Spleen (tissue), 11 donors: ENCODE data around the gene ERC2. TPM values are rescaled to one million over a fixed set of nuclear protein-coding genes. Genes with fewer than 3 reads are reported as not detected.

Experiments used
- DNase-seq: peaks from one replicate; pipeline ENCODE4 v3.0.0-alpha.2; 2020
- H3K27ac ChIP-seq, 8 donors: fragments of 200-600 bp; sonication (generic) in 7 of 8; 1 replicate in 4 of 8; 2 replicates in 4 of 8; pipeline versions ENCODE4 v1.5.0 to v1.8.0; 2016 to 2021; ENCODE audit warnings: inconsistent platforms in 4 of 8, mild to moderate bottlenecking in 4 of 8, moderate library complexity in 1 of 8
- H3K27me3 ChIP-seq, 7 donors: fragments of 200-600 bp; sonication (generic) in 6 of 7; replicated peaks in 1 of 7; 1 replicate in 4 of 7; 2 replicates in 3 of 7; pipeline versions ENCODE4 v1.5.0 to v1.8.0; 2016 to 2021; ENCODE audit warnings: inconsistent platforms in 3 of 7, mild to moderate bottlenecking in 1 of 7
- H3K36me3 ChIP-seq, 6 donors: fragments of 200-600 bp; sonication (generic) in 5 of 6; 1 replicate in 4 of 6; 2 replicates in 2 of 6; pipeline versions ENCODE4 v1.5.0 to v1.8.0; 2016 to 2021; ENCODE audit warnings: inconsistent platforms in 2 of 6
- H3K4me1 ChIP-seq, 6 donors: fragments of 200-600 bp; sonication (generic) in 5 of 6; 1 replicate in 3 of 6; 2 replicates in 3 of 6; pipeline versions ENCODE4 v1.5.0 to v1.8.0; 2016 to 2021; ENCODE audit warnings: inconsistent platforms in 3 of 6
- H3K4me3 ChIP-seq, 8 donors: fragments of 200-600 bp; sonication (generic) in 7 of 8; 1 replicate in 4 of 8; 2 replicates in 4 of 8; pipeline versions ENCODE4 v1.5.0 to v1.8.0; 2016 to 2021; ENCODE audit warnings: inconsistent platforms in 4 of 8, mild to moderate bottlenecking in 4 of 8, moderate library complexity in 2 of 8
- H3K9me3 ChIP-seq, 8 donors: fragments of 200-600 bp; sonication (generic) in 7 of 8; 1 replicate in 4 of 8; 2 replicates in 4 of 8; pipeline versions ENCODE4 v1.5.0 to v1.8.0; 2016 to 2021; ENCODE audit warnings: inconsistent platforms in 4 of 8
- POLR2A ChIP-seq, 3 donors: fragments of 450-650 bp; IDR thresholded peaks; one replicate each; pipeline ENCODE4 v1.5.1; 2017; ENCODE audit warnings: antibody characterized with exemption in 3 of 3, mild to moderate bottlenecking in 1 of 3
- POLR2AphosphoS5 ChIP-seq, 3 donors: sonication (generic); formaldehyde crosslinking; IDR thresholded peaks; one replicate each; pipeline ENCODE4 v1.5.1; 2017; ENCODE audit warnings: antibody characterized with exemption in 3 of 3
- WGBS, 5 donors: extraction: QIAGEN DNeasy Blood & Tissue Kit in 3 of 5; methylation state at CpG; one replicate each; pipeline versions ENCODE4 v1.1.5 to v1.1.7; 2013 to 2018; 5-methylcytosine and 5-hydroxymethylcytosine counted together
- intact Hi-C: fragments of 100-400 bp; cut with DNase I; formaldehyde crosslinking; loops from one replicate; pipeline ENCODE4 v1.15.0; 2023; ENCODE audit warnings: low total_unique reads
- polyA plus RNA-seq, 3 donors: library from polyadenylated mRNA; stranded (reverse); fragments of 200-250 nt; gene quantifications; one replicate each; pipeline ENCODE4 v1.2.1, GENCODE V29; 2013
- total RNA-seq, 7 donors: library from RNA; depleted of rRNA in 3 of 7; stranded (reverse); fragments of >200 nt in 3 of 7; fragmentation: NEBNext Ultra II Directional in 4 of 7; extraction: Animal tissue kit (Norgen Biotek cat#: 25700) in 4 of 7; gene quantifications; one replicate each; pipeline versions ENCODE4 v1.1.0 to v1.2.1, GENCODE V29; 2016 to 2021
- TF ChIP-seq, protein P1 (sequence below), 11 experiments: fragments of 200-600 bp in 7 of 11; fragments of 450-650 bp in 4 of 11; sonication (generic) in 4 of 11; IDR thresholded peaks in 8 of 11; conservative IDR thresholded peaks in 3 of 11; 1 replicate in 7 of 11; 2 replicates in 4 of 11; pipeline versions ENCODE4 v1.4.0 to v1.8.0; 2016 to 2021; ENCODE audit warnings: antibody characterized with exemption in 11 of 11, inconsistent platforms in 4 of 11, mild to moderate bottlenecking in 1 of 11
- donor health status: healthy with polysubstance abuse.
- donor health status: DM: no; HTN: no; CAD: no; lungs with moderate emphysema.
- donor health status: DM: no; HTN: no; CAD: no.
- donor health status: Bipolar disorder and iron deficiency.
- donor health status: healthy.
- donor health status: DM: no; HTN: no; CAD: no.
- donor health status: DM: yes; HTN: yes; CAD: no.

Gene ERC2
- total and polyA plus RNA-seq, 10 donors = 0.04 to 4.9 (median 0.39) TPM

DNA sequence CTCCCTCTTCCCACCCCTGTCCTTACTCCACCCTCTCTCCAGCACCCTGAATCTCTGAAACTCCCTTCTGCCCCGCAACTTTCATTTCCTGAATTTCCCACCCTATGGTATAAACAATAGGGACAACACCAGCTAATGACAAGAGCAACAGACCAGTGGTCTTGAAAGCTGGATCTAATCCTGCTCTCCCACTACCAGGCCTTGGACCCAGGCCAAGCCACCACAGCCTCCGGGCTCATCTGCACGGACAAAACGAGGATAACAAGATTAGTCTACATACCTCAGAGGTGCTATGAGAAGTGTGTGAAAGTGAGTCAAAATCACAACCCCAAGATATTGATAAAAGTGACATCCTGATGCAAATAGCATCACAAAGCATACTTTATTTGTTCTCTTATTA, 128.6 kb downstream of the ERC2 start:
- 46 to 72% (median 56%) methylated on average over 4 of the region's 4 CpGs for WGBS, 5 donors
- TF ChIP-seq POLR2A (IDR thresholded peaks at IDR 0.05) = no peak

DNA sequence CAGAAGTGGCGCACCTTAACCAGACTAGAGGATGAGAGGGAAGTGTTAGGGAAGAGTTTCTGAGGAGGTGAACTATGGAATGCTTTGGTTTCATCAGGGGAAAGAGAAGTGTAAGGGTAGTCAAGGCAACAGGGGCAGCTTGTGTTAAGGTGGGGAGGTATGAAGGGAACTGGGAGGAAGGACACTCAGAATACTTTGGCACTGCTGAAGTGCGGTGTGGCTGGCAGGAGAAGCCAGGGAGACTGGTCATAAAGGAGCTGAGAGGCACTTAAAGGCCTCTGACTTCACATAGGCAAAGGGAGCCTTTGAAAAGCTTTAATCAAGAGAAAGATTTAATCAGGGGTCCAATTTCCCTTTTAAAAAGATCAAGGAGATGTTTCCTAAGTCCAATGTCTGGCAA, 129.0 kb downstream of the ERC2 start:
- Histone ChIP-seq H3K27ac (no peak overlapping the region), H3K36me3 (no peaks in the 10 kb centered on the region), H3K4me1 (no peaks in the 10 kb centered on the region), H3K4me3 (no peak overlapping the region), H3K9me3 (no peaks in the 10 kb centered on the region), H3K27me3 (peaks cover 0 to 34% (median 0%) of the 10 kb centered on the region in 7 donors)
- TF ChIP-seq POLR2A (IDR thresholded peaks at IDR 0.05) (no peak), POLR2AphosphoS5 (IDR thresholded peaks at IDR 0.05) (no peak)
- TF ChIP-seq, protein P1, sequence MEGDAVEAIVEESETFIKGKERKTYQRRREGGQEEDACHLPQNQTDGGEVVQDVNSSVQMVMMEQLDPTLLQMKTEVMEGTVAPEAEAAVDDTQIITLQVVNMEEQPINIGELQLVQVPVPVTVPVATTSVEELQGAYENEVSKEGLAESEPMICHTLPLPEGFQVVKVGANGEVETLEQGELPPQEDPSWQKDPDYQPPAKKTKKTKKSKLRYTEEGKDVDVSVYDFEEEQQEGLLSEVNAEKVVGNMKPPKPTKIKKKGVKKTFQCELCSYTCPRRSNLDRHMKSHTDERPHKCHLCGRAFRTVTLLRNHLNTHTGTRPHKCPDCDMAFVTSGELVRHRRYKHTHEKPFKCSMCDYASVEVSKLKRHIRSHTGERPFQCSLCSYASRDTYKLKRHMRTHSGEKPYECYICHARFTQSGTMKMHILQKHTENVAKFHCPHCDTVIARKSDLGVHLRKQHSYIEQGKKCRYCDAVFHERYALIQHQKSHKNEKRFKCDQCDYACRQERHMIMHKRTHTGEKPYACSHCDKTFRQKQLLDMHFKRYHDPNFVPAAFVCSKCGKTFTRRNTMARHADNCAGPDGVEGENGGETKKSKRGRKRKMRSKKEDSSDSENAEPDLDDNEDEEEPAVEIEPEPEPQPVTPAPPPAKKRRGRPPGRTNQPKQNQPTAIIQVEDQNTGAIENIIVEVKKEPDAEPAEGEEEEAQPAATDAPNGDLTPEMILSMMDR (IDR thresholded peaks at IDR 0.05 in 8 of 11, conservative IDR thresholded peaks at IDR 0.05 in 3 of 11) = no peak
- intact Hi-C loops = no loop called here
- no peak for DNase-seq
- WGBS, 5 donors = 73 to 93% (median 87%) methylated on average over 2 of the region's 2 CpGs

More for the DNA sequence above, 128.6 kb downstream of the ERC2 start:
- H3K27ac ChIP-seq = no peak overlapping the region
- peaks cover 0 to 30% (median 0%) of the 10 kb centered on the region in 7 donors for H3K27me3 ChIP-seq
- no peaks in the 10 kb centered on the region for H3K4me1 ChIP-seq
- no peak for DNase-seq
- intact Hi-C loops = no loop called here
- H3K9me3 ChIP-seq = no peaks in the 10 kb centered on the region
- H3K4me3 ChIP-seq = no peak overlapping the region
- no peaks in the 10 kb centered on the region for H3K36me3 ChIP-seq

DNA sequence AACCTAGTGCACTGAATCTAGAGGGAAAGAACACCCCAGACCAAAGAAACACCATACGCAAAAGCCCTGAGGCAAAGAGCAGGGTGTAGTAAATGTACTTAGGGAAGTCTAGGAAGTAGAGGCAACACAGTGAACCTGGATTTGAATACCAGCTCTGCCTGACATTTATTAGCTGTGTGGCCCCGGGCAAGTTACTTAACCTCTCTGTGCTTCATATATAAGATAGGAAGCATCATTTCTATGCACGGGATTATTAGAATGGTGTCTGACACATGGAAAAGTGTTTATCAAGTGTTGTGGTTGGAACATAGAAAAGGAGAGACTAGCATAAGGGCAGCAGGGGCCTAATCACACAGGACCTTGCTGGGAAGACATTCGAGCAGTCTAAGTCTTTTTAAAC, 132.2 kb downstream of the ERC2 start:
- H3K4me3 ChIP-seq = no peak overlapping the region
- WGBS, 5 donors = 86 to 94% (median 92%) methylated on average over 4 of the region's 4 CpGs
- DNase-seq = no peak
- no peaks in the 10 kb centered on the region for H3K9me3 ChIP-seq
- peaks cover 0 to 22% (median 0%) of the 10 kb centered on the region in 7 donors for H3K27me3 ChIP-seq
- TF ChIP-seq POLR2A (IDR thresholded peaks at IDR 0.05) (no peak), POLR2AphosphoS5 (IDR thresholded peaks at IDR 0.05) (no peak)
- TF ChIP-seq, protein P1 (IDR thresholded peaks at IDR 0.05 in 8 of 11, conservative IDR thresholded peaks at IDR 0.05 in 3 of 11) = no peak
- no peaks in the 10 kb centered on the region for H3K36me3 ChIP-seq
- no peak overlapping the region for H3K27ac ChIP-seq
- intact Hi-C loops = no loop called here
- H3K4me1 ChIP-seq = no peaks in the 10 kb centered on the region

DNA sequence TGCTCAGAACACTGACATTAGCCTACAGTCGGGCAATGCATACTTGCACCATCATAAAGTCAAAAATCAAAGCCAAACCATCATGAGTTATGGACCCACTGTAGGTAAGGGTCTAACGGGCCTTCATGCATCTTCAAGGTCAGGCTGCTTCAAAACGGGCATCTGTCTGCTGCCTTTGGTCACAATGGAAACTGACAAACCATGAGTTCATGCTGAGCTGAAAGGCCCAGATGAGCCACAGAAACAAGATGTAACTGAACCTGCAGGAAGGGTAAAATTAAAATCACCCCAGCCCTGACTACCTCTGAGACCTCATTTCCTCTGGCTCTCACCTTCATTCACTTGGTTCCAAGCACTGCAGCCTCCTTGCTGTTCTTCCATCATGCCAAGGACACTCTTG, 143.8 kb downstream of the ERC2 start:
- 78 to 92% (median 85%) methylated on average over 3 of the region's 3 CpGs for WGBS, 5 donors
- Histone ChIP-seq H3K27me3 (no peaks in the 10 kb centered on the region), H3K4me3 (no peak overlapping the region), H3K27ac (no peak overlapping the region), H3K9me3 (no peaks in the 10 kb centered on the region), H3K36me3 (no peaks in the 10 kb centered on the region), H3K4me1 (peaks cover 0 to 7% (median 0%) of the 10 kb centered on the region in 6 donors)
- intact Hi-C loops = no loop called here
- no peak for DNase-seq
- TF ChIP-seq POLR2AphosphoS5 (IDR thresholded peaks at IDR 0.05) = no peak
- no peak for TF ChIP-seq POLR2A (IDR thresholded peaks at IDR 0.05)
- TF ChIP-seq, protein P1 (IDR thresholded peaks at IDR 0.05 in 8 of 11, conservative IDR thresholded peaks at IDR 0.05 in 3 of 11) = no peak

DNA sequence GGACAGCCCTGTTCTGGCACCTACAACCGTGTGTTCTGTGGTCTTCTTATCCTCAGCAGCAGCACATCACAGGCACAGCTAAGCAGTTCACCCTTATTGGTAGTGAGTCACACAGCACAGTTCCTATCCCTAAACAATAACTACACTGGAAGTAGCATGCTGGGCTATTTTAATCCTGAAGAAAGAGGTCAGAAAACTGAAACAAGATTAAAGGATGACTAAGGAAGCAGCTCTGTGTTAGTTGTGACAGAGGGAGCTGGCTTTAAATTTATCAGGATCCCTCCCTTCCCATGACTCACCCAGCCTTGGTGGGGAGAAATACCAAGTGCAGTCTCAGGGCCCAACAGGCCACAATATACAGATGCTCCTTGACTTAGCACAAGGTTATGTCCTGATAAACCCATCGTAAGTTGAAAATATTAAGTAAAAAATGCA, 144.3 kb downstream of the ERC2 start:
- no peaks in the 10 kb centered on the region for H3K9me3 ChIP-seq
- DNase-seq = no peak
- TF ChIP-seq, protein P1 (IDR thresholded peaks at IDR 0.05 in 8 of 11, conservative IDR thresholded peaks at IDR 0.05 in 3 of 11) = no peak
- H3K36me3 ChIP-seq = no peaks in the 10 kb centered on the region
- H3K27ac ChIP-seq = no peak overlapping the region
- intact Hi-C loops = no loop called here
- H3K4me1 ChIP-seq = peaks cover 0 to 7% (median 0%) of the 10 kb centered on the region in 6 donors
- no peaks in the 10 kb centered on the region for H3K27me3 ChIP-seq
- WGBS, 5 donors = 46 to 51% (median 49%) methylated on average over 2 of the region's 2 CpGs
- no peak overlapping the region for H3K4me3 ChIP-seq
